Loucy (cell line): ENCODE data around the gene LYPD6.

Source experiments
- H2AFZ ChIP-seq: fragments of 200-600 bp; sonication (generic); 2 replicates; pipeline ENCODE4 v1.6.0; 2016; ENCODE audit warnings: antibody characterized with exemption, mild to moderate bottlenecking, low read length, moderate library complexity
- H3F3A ChIP-seq: fragments of 200-600 bp; 2 replicates; pipeline ENCODE4 v1.6.0; 2016; ENCODE audit warnings: antibody characterized with exemption, low read depth, mild to moderate bottlenecking
- H3K27me3 ChIP-seq: fragments of 200-600 bp; sonication (generic); 2 replicates; pipeline ENCODE4 v1.6.1; 2014; ENCODE audit warnings: low read length, mild to moderate bottlenecking; ENCODE audit not compliant: insufficient read depth, poor library complexity, severe bottlenecking
- H3K36me3 ChIP-seq: fragments of 200-600 bp; sonication (generic); 2 replicates; pipeline ENCODE4 v1.6.1; 2016; ENCODE audit warnings: low read length; ENCODE audit not compliant: insufficient read depth
- H3K4me1 ChIP-seq: fragments of 200-600 bp; sonication (generic); 2 replicates; pipeline ENCODE4 v1.5.1; 2014; ENCODE audit warnings: low read length, mild to moderate bottlenecking; ENCODE audit not compliant: insufficient read depth, poor library complexity, severe bottlenecking
- H3K4me2 ChIP-seq: fragments of 200-600 bp; sonication (generic); 2 replicates; pipeline ENCODE4 v1.6.0; 2014; ENCODE audit warnings: antibody characterized with exemption, low read length, low read depth, mild to moderate bottlenecking; ENCODE audit not compliant: poor library complexity, severe bottlenecking
- H3K4me3 ChIP-seq: fragments of 200-600 bp; sonication (generic); 2 replicates; pipeline ENCODE4 v1.5.1; 2014; ENCODE audit warnings: low read length, mild to moderate bottlenecking, mixed read lengths; ENCODE audit not compliant: poor library complexity, severe bottlenecking
- H3K79me2 ChIP-seq: fragments of 200-600 bp; sonication (generic); 2 replicates; pipeline ENCODE4 v1.6.1; 2014; ENCODE audit warnings: low read length; ENCODE audit not compliant: insufficient read depth
- H3K9ac ChIP-seq: fragments of 200-600 bp; sonication (generic); 2 replicates; pipeline ENCODE4 v1.6.0; 2014; ENCODE audit warnings: mild to moderate bottlenecking, low read depth, low read length, moderate library complexity; ENCODE audit not compliant: poor library complexity, severe bottlenecking
- H3K9me2 ChIP-seq: fragments of 200-600 bp; sonication (generic); replicated peaks from 2 replicates; pipeline ENCODE4 v1.6.1; 2016; ENCODE audit warnings: low read depth, low read length, mixed read lengths
- H3K9me3 ChIP-seq: fragments of 200-600 bp; sonication (generic); 2 replicates; pipeline ENCODE4 v1.6.1; 2014; ENCODE audit warnings: mild to moderate bottlenecking, antibody characterized with exemption, low read length, low read depth; ENCODE audit not compliant: insufficient read depth
- H4K20me1 ChIP-seq: fragments of 200-600 bp; sonication (generic); 2 replicates; pipeline ENCODE4 v1.6.0; 2014; ENCODE audit warnings: antibody characterized with exemption, low read length, mild to moderate bottlenecking; ENCODE audit not compliant: insufficient read depth, poor library complexity, severe bottlenecking
- CTCF ChIP-seq: fragments of 200-600 bp; sonication (generic); conservative IDR thresholded peaks from 2 replicates; pipeline ENCODE4 v1.5.1; 2014; ENCODE audit warnings: mild to moderate bottlenecking, antibody characterized with exemption, low read length
- EZH2phosphoT487 ChIP-seq: fragments of 200-600 bp; IDR thresholded peaks from 2 replicates; pipeline ENCODE4 v1.6.1; 2018; ENCODE audit warnings: antibody characterized with exemption, mild to moderate bottlenecking, moderate library complexity, borderline replicate concordance

LYPD6 gene

GRCh38 chr2:149428783-149429182, 98.4 kb downstream of the LYPD6 start:
- Histone ChIP-seq H3K27me3 (no peaks in the 10 kb centered on the region), H3K4me3 (no peak overlapping the region), H4K20me1 (no peaks in the 10 kb centered on the region), H3K79me2 (no peaks in the 10 kb centered on the region), H3K9me2 (no peaks in the 10 kb centered on the region; the same call in 1 of the 2 replicates), H3K9ac (no peak overlapping the region), H2AFZ (no peak overlapping the region), H3K9me3 (no peaks in the 10 kb centered on the region), H3K4me2 (no peak overlapping the region), H3K4me1 (no peaks in the 10 kb centered on the region), H3K36me3 (no peaks in the 10 kb centered on the region), H3F3A (no peaks in the 10 kb centered on the region)
- TF ChIP-seq CTCF (no peak), EZH2phosphoT487 (no peak)

GRCh38 chr2:149430743-149431736, 100.7 kb downstream of the LYPD6 start:
- no peaks in the 10 kb centered on the region for H3K27me3 ChIP-seq

GRCh38 chr2:149438330-149438960, 108.1 kb downstream of the LYPD6 start:
- Histone ChIP-seq H3K4me2 (no peak overlapping the region), H3K36me3 (no peaks in the 10 kb centered on the region), H4K20me1 (no peaks in the 10 kb centered on the region), H3K27me3 (no peaks in the 10 kb centered on the region), H3K4me3 (no peak overlapping the region), H2AFZ (no peak overlapping the region), H3K79me2 (no peaks in the 10 kb centered on the region), H3K4me1 (no peaks in the 10 kb centered on the region), H3K9ac (no peak overlapping the region), H3K9me2 (no peaks in the 10 kb centered on the region), H3K9me3 (no peaks in the 10 kb centered on the region), H3F3A (no peaks in the 10 kb centered on the region)
- TF ChIP-seq CTCF (no peak), EZH2phosphoT487 (no peak)

More at GRCh38 chr2:149430743-149431736, 100.7 kb downstream of the LYPD6 start:
- no peak overlapping the region for H3K9ac ChIP-seq
- no peaks in the 10 kb centered on the region for H3K36me3 ChIP-seq
- H3K9me2 ChIP-seq = no peaks in the 10 kb centered on the region; the same call in 1 of the 2 replicates
- no peak overlapping the region for H3K4me2 ChIP-seq
- TF ChIP-seq EZH2phosphoT487 = no peak
- TF ChIP-seq CTCF = no peak
- no peaks in the 10 kb centered on the region for H4K20me1 ChIP-seq
- H3K4me3 ChIP-seq = no peak overlapping the region
- no peaks in the 10 kb centered on the region for H3K9me3 ChIP-seq
- H3F3A ChIP-seq = no peaks in the 10 kb centered on the region
- no peak overlapping the region for H2AFZ ChIP-seq
- no peaks in the 10 kb centered on the region for H3K79me2 ChIP-seq
- H3K4me1 ChIP-seq = no peaks in the 10 kb centered on the region
